Common myeloid progenitor, CD34-positive (primary cell): ENCODE data around the gene RNF2.
"Not testable (repeated sequence)": the region's sequence is repeated elsewhere in the genome, so short reads cannot be mapped to it uniquely, and the experiment has no call there.

ENCODE experiments used
- CTCF ChIA-PET: fragments of 350-600 bp; sonication (Branson Sonifier 250); formaldehyde crosslinking; loops from one replicate; lab custom pipeline; 2021; ENCODE audit warnings: antibody characterized with exemption; lab: Charles Lee
- POLR2A ChIA-PET: fragments of 350-600 bp; sonication (Branson Sonifier 250); formaldehyde crosslinking; loops from one replicate; lab custom pipeline; 2021; ENCODE audit warnings: antibody characterized with exemption; lab: Charles Lee
- DNase-seq, 3 donors: peaks; one replicate each; pipeline versions ENCODE4 v3.0.0 to v3.0.0-alpha.2; 2013
- H3K27ac ChIP-seq, 2 experiments: 1 replicate in 1 of 2; 2 replicates in 1 of 2; pipeline ENCODE4 v1.7.0; 2013; ENCODE audit warnings: inconsistent platforms in 2 of 2, low read length in 2 of 2, mild to moderate bottlenecking in 2 of 2, low read depth in 1 of 2, moderate library complexity in 1 of 2; ENCODE audit not compliant: severe bottlenecking in 2 of 2, insufficient read depth in 1 of 2, poor library complexity in 1 of 2
- H3K27me3 ChIP-seq, 5 experiments: replicated peaks in 2 of 5; 1 replicate in 3 of 5; 2 replicates in 2 of 5; pipeline versions ENCODE4 v1.6.1 to v1.7.0; 2013; ENCODE audit warnings: low read length in 4 of 5, mild to moderate bottlenecking in 2 of 5, moderate library complexity in 2 of 5, inconsistent platforms in 1 of 5; ENCODE audit not compliant: insufficient read depth in 5 of 5, control insufficient read depth in 4 of 5
- H3K36me3 ChIP-seq, 4 experiments: 1 replicate in 2 of 4; 2 replicates in 2 of 4; pipeline versions ENCODE4 v1.6.1 to v1.7.0; 2013; ENCODE audit warnings: low read length in 3 of 4, control low read depth in 1 of 4, mild to moderate bottlenecking in 1 of 4; ENCODE audit not compliant: control insufficient read depth in 4 of 4, insufficient read depth in 4 of 4
- H3K4me1 ChIP-seq, 4 experiments: 1 replicate in 3 of 4; 2 replicates in 1 of 4; pipeline versions ENCODE4 v1.6.1 to v1.7.1; 2013; ENCODE audit warnings: low read length in 3 of 4, mild to moderate bottlenecking in 3 of 4, control low read depth in 1 of 4, inconsistent platforms in 1 of 4, moderate library complexity in 1 of 4; ENCODE audit not compliant: control insufficient read depth in 4 of 4, insufficient read depth in 4 of 4; ENCODE audit errors: control extremely low read depth in 1 of 4
- H3K4me3 ChIP-seq, 7 experiments: 1 replicate in 4 of 7; 2 replicates in 3 of 7; pipeline versions ENCODE4 v1.5.1 to v1.7.0; 2013; ENCODE audit warnings: mild to moderate bottlenecking in 7 of 7, low read length in 6 of 7, moderate library complexity in 6 of 7, inconsistent platforms in 2 of 7, low read depth in 2 of 7, control low read depth in 1 of 7; ENCODE audit not compliant: insufficient read depth in 4 of 7, control insufficient read depth in 1 of 7; ENCODE audit errors: extremely low read depth in 1 of 7
- H3K9me3 ChIP-seq, 5 experiments: 1 replicate in 4 of 5; 2 replicates in 1 of 5; pipeline versions ENCODE4 v1.6.1 to v1.7.1; 2013; ENCODE audit warnings: low read length in 4 of 5, mild to moderate bottlenecking in 2 of 5, inconsistent platforms in 1 of 5, low read depth in 1 of 5, moderate library complexity in 1 of 5; ENCODE audit not compliant: control insufficient read depth in 4 of 5, insufficient read depth in 2 of 5; ENCODE audit errors: control extremely low read depth in 1 of 5
- WGBS: methylation state at CpG from one replicate; pipeline ENCODE4 v1.1.5; 2013; ENCODE audit not compliant: insufficient coverage; 5-methylcytosine and 5-hydroxymethylcytosine counted together

The RNF2 gene

DNA sequence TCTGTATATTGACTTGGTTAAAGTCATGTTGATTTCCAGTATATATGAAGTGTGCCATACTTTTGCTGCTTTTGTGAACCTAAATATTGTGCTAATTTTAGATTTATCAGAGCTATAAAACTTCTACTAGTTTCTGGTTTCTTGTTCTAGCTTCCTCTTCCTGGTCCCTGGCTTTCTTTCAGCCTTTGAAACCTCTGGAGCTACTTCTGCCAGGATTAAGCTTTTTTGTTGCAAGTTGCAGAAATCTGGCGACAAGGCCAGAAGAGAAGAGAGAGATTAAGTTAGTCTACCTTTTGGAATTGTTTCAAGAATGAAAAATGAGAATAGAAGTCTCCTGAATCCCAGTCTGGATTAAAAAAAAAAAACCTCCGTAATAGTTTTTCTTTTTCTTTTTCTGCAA is 13.5 kb downstream of the RNF2 start:
- H3K27ac ChIP-seq = no peak overlapping the region
- no peaks in the 10 kb centered on the region for H3K9me3 ChIP-seq
- H3K36me3 ChIP-seq = peaks cover 0 to 4% (median 1%) of the 10 kb centered on the region in 4 experiments
- 60% methylated on average over 1 of the region's 2 CpGs for WGBS
- no peak for DNase-seq
- peak overlapping the region in 3 of 7 experiments; percentile 48 to 57 (median 48) for H3K4me3 ChIP-seq
- ChIA-PET CTCF (interaction anchor here (0.9 to 1.5 kb wide), 3 partner anchors 12 to 14 kb away, joined by 3 to 5 read pairs (median 4); partner anchors contain the start of gene RNF2), POLR2A (interaction anchor here (1.0 kb wide), 1 partner anchor 13 kb away, joined by 3 read pairs; the partner anchor contains the start of gene RNF2)
- H3K4me1 ChIP-seq = peaks cover 18 to 61% (median 39%) of the 10 kb centered on the region in 4 experiments
- H3K27me3 ChIP-seq = no peaks in the 10 kb centered on the region

DNA sequence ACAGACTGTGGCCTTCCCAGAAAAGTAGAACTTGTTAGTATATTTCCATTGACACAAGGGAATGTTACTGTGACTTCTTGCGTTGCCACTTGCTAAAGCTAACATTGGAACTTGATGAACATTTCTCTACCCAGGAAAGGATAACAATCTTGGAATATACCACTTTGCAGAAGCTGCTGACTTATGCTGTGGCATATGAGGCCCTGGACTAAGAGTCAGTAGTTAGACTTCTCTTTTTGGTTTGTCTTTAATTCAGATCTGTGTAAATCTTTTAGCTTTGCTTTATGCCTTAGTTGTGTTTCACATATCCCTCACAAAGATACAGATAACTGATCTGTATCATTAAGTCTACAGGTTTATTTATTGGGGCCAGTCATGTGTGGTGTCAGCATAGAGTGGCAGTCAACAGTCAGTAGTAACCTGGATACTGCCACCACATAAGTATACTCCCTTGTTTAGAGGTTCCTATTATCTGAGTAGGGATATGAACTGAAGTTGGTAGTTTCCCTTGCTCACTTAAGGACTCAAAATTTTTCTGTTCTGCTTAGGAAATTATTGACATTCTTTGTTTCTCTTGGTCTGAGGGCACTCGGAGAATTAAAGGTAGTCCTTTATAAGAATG is 14.7 kb downstream of the RNF2 start:
- POLR2A ChIA-PET = no interaction called here
- peak in 2 of 3 donors; percentile 46 to 65 for DNase-seq
- peaks cover 0 to 2% (median 0%) of the 10 kb centered on the region in 4 experiments for H3K36me3 ChIP-seq
- H3K9me3 ChIP-seq = peaks cover 0 to 4% (median 0%) of the 10 kb centered on the region in 5 experiments
- H3K27ac ChIP-seq = no peak overlapping the region
- no peak overlapping the region for H3K4me3 ChIP-seq
- no peaks in the 10 kb centered on the region for H3K27me3 ChIP-seq
- CTCF ChIA-PET = no interaction called here
- WGBS = 100% methylated on average over 2 of the region's 2 CpGs
- peaks cover 18 to 61% (median 39%) of the 10 kb centered on the region in 4 experiments for H3K4me1 ChIP-seq

DNA sequence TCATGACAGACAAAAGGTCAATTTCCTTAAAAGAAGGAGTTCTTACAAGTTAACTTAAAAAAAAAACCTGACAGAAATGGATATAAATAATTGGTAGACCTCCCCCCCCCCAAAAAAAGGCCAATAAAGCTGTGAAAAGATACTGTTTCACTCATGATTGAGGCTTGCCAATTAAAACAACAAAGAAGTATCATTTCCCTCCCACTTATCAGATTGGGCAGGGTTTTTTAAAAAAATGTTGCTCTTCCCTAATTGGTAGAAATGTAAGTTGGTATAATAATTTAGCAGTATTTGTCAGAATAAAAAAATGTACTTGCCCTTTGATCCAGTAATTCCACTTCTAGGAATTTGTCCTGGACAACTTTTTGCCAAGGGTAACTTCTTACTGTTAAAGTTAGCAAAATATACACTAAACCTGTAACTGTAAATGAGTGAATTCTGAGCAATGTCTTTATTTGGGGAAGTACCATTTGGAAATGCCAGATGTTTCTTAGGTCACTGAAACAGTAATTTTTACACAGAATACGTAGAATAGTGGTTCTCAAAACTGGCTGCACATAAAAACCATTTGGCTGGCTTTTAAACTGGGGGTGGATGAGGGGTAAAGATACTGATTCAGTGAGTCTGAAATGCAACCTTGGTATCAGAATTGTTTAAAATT is 17.5 kb downstream of the RNF2 start:
- Histone ChIP-seq H3K9me3 (peaks cover 0 to 4% (median 0%) of the 10 kb centered on the region in 5 experiments), H3K4me3 (peak overlapping the region in 2 of 7 experiments; percentile 6 to 36), H3K27me3 (no peaks in the 10 kb centered on the region), H3K4me1 (peaks cover 18 to 65% (median 41%) of the 10 kb centered on the region in 4 experiments), H3K36me3 (peaks cover 0 to 8% (median 3%) of the 10 kb centered on the region in 4 experiments), H3K27ac (no peak overlapping the region)
- DNase-seq = peak in 2 of 3 donors; percentile 67 to 80
- POLR2A ChIA-PET = no interaction called here
- CTCF ChIA-PET = interaction anchor here (1.1 to 1.2 kb wide), 4 partner anchors 8 to 107 kb away, joined by 3 to 5 read pairs (median 4); partner anchors contain the start of gene RNF2
- WGBS = 33% methylated on average over 1 of the region's 1 CpG

DNA sequence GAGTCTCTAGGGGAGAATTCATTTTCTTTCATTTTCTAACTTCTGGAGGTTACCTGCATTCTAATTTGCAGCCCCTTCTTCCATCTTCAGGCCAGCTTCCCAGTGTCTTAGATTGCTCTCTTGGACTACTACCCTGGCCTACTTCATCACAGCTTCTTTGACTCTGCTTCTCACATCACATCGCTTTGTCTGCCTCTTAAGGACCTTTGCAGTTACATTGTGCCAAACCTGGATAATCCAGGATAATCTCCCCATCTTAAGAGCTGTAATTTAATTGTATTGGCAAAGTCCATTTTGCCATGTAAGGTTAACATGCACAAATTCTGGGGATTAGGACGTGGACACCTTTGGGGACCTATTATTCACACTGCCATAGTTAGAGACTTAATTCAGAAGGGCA is 18.4 kb downstream of the RNF2 start:
- WGBS = 100% methylated on average over 2 of the region's 2 CpGs
- Histone ChIP-seq H3K4me3 (peak overlapping the region in 1 of 7 experiments; percentile 15), H3K9me3 (peaks cover 0 to 4% (median 0%) of the 10 kb centered on the region in 5 experiments), H3K27ac (no peak overlapping the region), H3K4me1 (peaks cover 10 to 57% (median 37%) of the 10 kb centered on the region in 4 experiments), H3K36me3 (peaks cover 0 to 8% (median 3%) of the 10 kb centered on the region in 4 experiments), H3K27me3 (no peaks in the 10 kb centered on the region)
- no peak for DNase-seq
- POLR2A ChIA-PET = no interaction called here
- CTCF ChIA-PET = interaction anchor here (1.1 kb wide), 2 partner anchors 14 to 18 kb away, joined by 3 read pairs; partner anchors contain the start of gene RNF2

DNA sequence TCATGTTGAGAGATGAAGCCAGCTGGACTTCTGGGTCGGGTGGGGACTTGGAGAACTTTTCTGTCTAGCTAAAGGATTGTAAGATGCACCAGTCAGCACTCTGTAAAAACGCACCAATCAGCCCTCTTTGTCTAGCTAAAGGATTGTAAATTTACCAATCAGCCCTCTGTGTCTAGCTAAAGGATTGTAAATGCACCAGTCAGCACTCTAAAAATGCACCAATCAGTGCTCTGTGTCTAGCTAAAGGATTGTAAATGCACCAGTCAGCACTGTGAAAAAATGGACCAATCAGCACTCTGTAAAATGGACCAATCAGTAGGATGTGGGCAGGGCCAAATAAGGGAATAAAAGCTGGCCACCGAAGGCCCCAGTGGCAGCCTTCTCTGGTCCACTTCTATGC is 19.6 kb downstream of the RNF2 start:
- H3K4me3 ChIP-seq, DNase-seq, H3K27ac ChIP-seq, POLR2A ChIA-PET, H3K36me3 ChIP-seq, H3K9me3 ChIP-seq, H3K27me3 ChIP-seq: not testable (repeated sequence)
- CTCF ChIA-PET = interaction anchor here (0.9 to 1.6 kb wide), 4 partner anchors 12 to 99 kb away, joined by 3 to 4 read pairs (median 4); no protein-coding TSS in a partner anchor
- H3K4me1 ChIP-seq = peaks cover 10 to 48% (median 27%) of the 10 kb centered on the region in 4 experiments
- WGBS = 94% methylated on average over 3 of the region's 3 CpGs

DNA sequence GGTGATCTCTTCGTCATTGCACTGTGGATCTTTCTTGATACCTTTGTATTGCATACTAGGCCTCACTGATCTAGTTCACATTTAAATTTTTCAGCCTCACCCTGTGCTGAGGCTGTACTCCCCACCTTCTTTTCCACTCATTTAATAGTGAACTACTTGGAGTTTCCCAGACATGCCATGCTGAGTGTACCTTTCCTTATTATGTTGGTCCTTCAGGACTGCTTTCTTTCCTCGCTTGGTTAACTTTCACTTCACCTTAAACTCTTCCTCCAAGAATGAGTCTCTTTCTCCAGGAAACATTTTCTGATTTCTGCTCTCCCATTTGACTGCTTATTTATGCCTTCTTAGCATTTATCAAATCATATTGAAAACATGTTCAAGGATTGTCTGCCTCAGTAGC is 20.8 kb downstream of the RNF2 start:
- POLR2A ChIA-PET = no interaction called here

More for the DNA sequence above, 20.8 kb downstream of the RNF2 start:
- H3K27me3 ChIP-seq = no peaks in the 10 kb centered on the region
- peaks cover 0 to 4% (median 0%) of the 10 kb centered on the region in 5 experiments for H3K9me3 ChIP-seq
- no peak overlapping the region for H3K27ac ChIP-seq
- peaks cover 9 to 38% (median 22%) of the 10 kb centered on the region in 4 experiments for H3K4me1 ChIP-seq
- no peak for DNase-seq
- peaks cover 1 to 8% (median 3%) of the 10 kb centered on the region in 4 experiments for H3K36me3 ChIP-seq
- CTCF ChIA-PET = interaction anchor here (1.1 to 2.2 kb wide), 3 partner anchors 17 to 80 kb away, joined by 3 to 5 read pairs (median 4); no protein-coding TSS in a partner anchor
- 100% methylated on average over 2 of the region's 2 CpGs for WGBS
- H3K4me3 ChIP-seq = no peak overlapping the region
